B cell (primary cell): Measurements from ENCODE around the gene DHRS12. TPM values are rescaled to one million over a fixed set of nuclear protein-coding genes. Genes with fewer than 3 reads are reported as not detected.

Experiments used
- ATAC-seq: fragments of 200-7000 bp; cut with Tn5 transposase; one replicate; pipeline ENCODE4 v1.10.0; 2021; ENCODE audit warnings: low read depth, mild to moderate bottlenecking, moderate number of reproducible peaks, moderate library complexity
- CTCF ChIA-PET: fragments of 350-600 bp; sonication (Branson Sonifier 250); formaldehyde crosslinking; loops from one replicate; lab custom pipeline; 2021; ENCODE audit warnings: antibody characterized with exemption, inconsistent platforms; lab: Charles Lee
- POLR2A ChIA-PET: fragments of 350-600 bp; sonication (Branson Sonifier 250); formaldehyde crosslinking; loops from one replicate; lab custom pipeline; 2021; ENCODE audit warnings: antibody characterized with exemption; lab: Charles Lee
- DNase-seq: peaks from one replicate; pipeline ENCODE4 v3.0.0; 2013
- H2AFZ ChIP-seq: 2 replicates; pipeline ENCODE4 v1.6.1; 2012; ENCODE audit warnings: mild to moderate bottlenecking, low read depth, low read length; ENCODE audit not compliant: insufficient read depth, poor library complexity, severe bottlenecking
- H3K27ac ChIP-seq, 2 donors: 1 replicate in 1 of 2; 2 replicates in 1 of 2; pipeline ENCODE4 v1.5.1; 2012 to 2013; ENCODE audit warnings: low read length in 2 of 2, mild to moderate bottlenecking in 2 of 2, moderate library complexity in 1 of 2
- H3K27me3 ChIP-seq, 4 experiments: fragments of 200-600 bp in 1 of 4; sonication (generic) in 1 of 4; replicated peaks in 1 of 4; 1 replicate in 2 of 4; 2 replicates in 2 of 4; pipeline versions ENCODE4 v1.6.1 to v1.7.0; 2013 to 2016; ENCODE audit warnings: low read length in 3 of 4, mild to moderate bottlenecking in 2 of 4, mixed read lengths in 1 of 4, moderate library complexity in 1 of 4; ENCODE audit not compliant: insufficient read depth in 4 of 4, control insufficient read depth in 3 of 4; ENCODE audit errors: control extremely low read depth in 1 of 4
- H3K36me3 ChIP-seq, 2 experiments: replicated peaks in 1 of 2; 1 replicate in 1 of 2; 2 replicates in 1 of 2; pipeline versions ENCODE4 v1.6.1 to v1.7.1; 2013; ENCODE audit warnings: low read length in 1 of 2; ENCODE audit not compliant: insufficient read depth in 2 of 2, control insufficient read depth in 1 of 2; ENCODE audit errors: control extremely low read depth in 1 of 2, extremely low read depth in 1 of 2
- H3K4me1 ChIP-seq, 2 donors: fragments of 200-600 bp in 1 of 2; sonication (generic) in 1 of 2; 1 replicate in 1 of 2; 2 replicates in 1 of 2; pipeline versions ENCODE4 v1.5.1 to v1.6.1; 2013 to 2017; ENCODE audit warnings: low read length in 2 of 2; ENCODE audit not compliant: control insufficient read depth in 2 of 2, insufficient read depth in 2 of 2
- H3K4me2 ChIP-seq: replicated peaks from 2 replicates; pipeline ENCODE3; 2012; ENCODE audit warnings: mild to moderate bottlenecking, low read depth, low read length; ENCODE audit not compliant: poor library complexity, severe bottlenecking
- H3K4me3 ChIP-seq, 5 experiments: fragments of 200-600 bp in 1 of 5; sonication (generic) in 1 of 5; 1 replicate in 3 of 5; 2 replicates in 2 of 5; pipeline versions ENCODE4 v1.5.1 to v1.7.0; 2011 to 2016; ENCODE audit warnings: low read length in 4 of 5, mild to moderate bottlenecking in 4 of 5, low read depth in 2 of 5, control low read depth in 1 of 5, moderate library complexity in 1 of 5; ENCODE audit not compliant: insufficient read depth in 1 of 5; ENCODE audit errors: control extremely low read depth in 1 of 5, extremely low read depth in 1 of 5
- H3K79me2 ChIP-seq: fragments of 200-600 bp; sonication (generic); one replicate; pipeline ENCODE4 v1.6.0; 2016; ENCODE audit warnings: low read length; ENCODE audit not compliant: control insufficient read depth, insufficient read depth
- H3K9ac ChIP-seq: fragments of 200-600 bp; sonication (generic); 2 replicates; pipeline ENCODE4 v1.6.1; 2017; ENCODE audit warnings: mild to moderate bottlenecking, low read length, moderate library complexity
- H3K9me3 ChIP-seq, 3 donors: one replicate each; pipeline versions ENCODE4 v1.6.1 to v1.7.1; 2013; ENCODE audit warnings: low read length in 2 of 3; ENCODE audit not compliant: control insufficient read depth in 2 of 3, insufficient read depth in 1 of 3; ENCODE audit errors: control extremely low read depth in 1 of 3
- H4K20me1 ChIP-seq: 2 replicates; pipeline ENCODE4 v1.6.0; 2012; ENCODE audit warnings: mild to moderate bottlenecking, low read length; ENCODE audit not compliant: insufficient read depth, control insufficient read depth, poor library complexity, severe bottlenecking
- H3K27ac Mint-ChIP-seq: one replicate; pipeline ENCODE4 v1.8.0; 2021; ENCODE audit warnings: mixed read lengths
- H3K27me3 Mint-ChIP-seq: one replicate; pipeline ENCODE4 v1.8.0; 2021; ENCODE audit warnings: mixed read lengths
- H3K4me1 Mint-ChIP-seq: one replicate; pipeline ENCODE4 v1.8.0; 2021; ENCODE audit warnings: mixed read lengths
- H3K4me3 Mint-ChIP-seq: one replicate; pipeline ENCODE4 v1.8.0; 2021; ENCODE audit warnings: mixed read lengths
- H3K9me3 Mint-ChIP-seq: one replicate; pipeline ENCODE4 v1.8.0; 2022; ENCODE audit warnings: mixed read lengths; ENCODE audit not compliant: insufficient read depth
- EZH2 ChIP-seq: IDR thresholded peaks from 2 replicates; pipeline ENCODE4 v1.6.1; 2012; ENCODE audit warnings: borderline replicate concordance, low read depth, mild to moderate bottlenecking, moderate library complexity, low read length; ENCODE audit not compliant: insufficient read depth, poor library complexity, severe bottlenecking
- WGBS: methylation state at CpG from one replicate; pipeline ENCODE4 v1.1.5; 2013; ENCODE audit warnings: missing lambda C conversion rate; ENCODE audit not compliant: insufficient coverage; 5-methylcytosine and 5-hydroxymethylcytosine counted together
- intact Hi-C: fragments of 100-400 bp; cut with micrococcal nuclease; formaldehyde crosslinking; loops from one replicate; pipeline ENCODE4 v1.10.0; 2022
- polyA plus RNA-seq: library from polyadenylated mRNA; depleted of rRNA; stranded (reverse); fragments of >200 nt; gene quantifications from 2 replicates; pipeline ENCODE4 v1.2.3, GENCODE V29; 2012
- total RNA-seq, 2 donors: library from RNA; stranded (reverse); fragments of 120-200 nt in 1 of 2; gene quantifications; 1 replicate in 1 of 2; 2 replicates in 1 of 2; pipeline versions ENCODE4 v1.2.3 to v1.2.4, GENCODE V29; 2013 to 2022
- TF ChIP-seq, protein P1 (sequence below): fragments of 200-600 bp; IDR thresholded peaks from one replicate; pipeline ENCODE4 v1.8.0; 2022; ENCODE audit warnings: antibody characterized with exemption, mild to moderate bottlenecking

DHRS12 gene
- total and polyA plus RNA-seq, 2 donors (not counting 1 experiment from before 2014, with no cell fraction given): 12.0 to 23.2 TPM

DNA sequence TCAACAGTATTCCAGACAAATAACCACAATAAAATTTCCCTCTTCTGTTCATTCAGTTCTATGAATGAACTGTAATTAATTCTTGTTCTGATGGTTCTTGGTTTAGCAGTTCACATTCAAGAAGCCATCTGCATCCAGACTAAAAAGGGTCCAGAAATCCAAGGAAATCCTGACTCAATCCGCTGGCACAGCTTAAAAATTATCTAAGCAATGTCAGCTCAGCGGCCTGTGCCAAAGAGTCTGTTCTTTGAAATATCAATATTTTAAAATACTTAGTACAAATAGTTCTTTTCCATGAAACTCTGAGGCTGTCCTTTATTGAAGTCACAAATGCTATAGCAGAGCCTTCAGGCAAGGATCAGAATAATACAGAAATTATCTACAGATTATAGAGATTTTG, 57.2 kb downstream of the DHRS12 start:
- Histone ChIP-seq H3K9ac (no peak overlapping the region), H3K27me3 (no peaks in the 10 kb centered on the region), H3K36me3 (peaks cover 16 to 44% of the 10 kb centered on the region in 2 experiments), H3K9me3 (peaks cover 10 to 19% (median 14%) of the 10 kb centered on the region in 3 donors), H2AFZ (no peak overlapping the region), H3K4me2 (no peak overlapping the region), H3K4me3 (no peak overlapping the region), H4K20me1 (no peaks in the 10 kb centered on the region), H3K4me1 (no peaks in the 10 kb centered on the region), H3K79me2 (no peaks in the 10 kb centered on the region), H3K27ac (no peak overlapping the region)
- intact Hi-C loops: no loop called here
- ChIA-PET CTCF (no interaction called here), POLR2A (no interaction called here)
- no CpG with 5 or more reads among the region's 2 CpGs for WGBS
- Mint-ChIP-seq H3K9me3 (peaks cover 7% of the 10 kb centered on the region), H3K4me1 (no peaks in the 10 kb centered on the region), H3K27me3 (no peaks in the 10 kb centered on the region), H3K27ac (no peak overlapping the region), H3K4me3 (no peak overlapping the region)
- DNase-seq: no peak
- TF ChIP-seq EZH2: no peak
- TF ChIP-seq, protein P1, sequence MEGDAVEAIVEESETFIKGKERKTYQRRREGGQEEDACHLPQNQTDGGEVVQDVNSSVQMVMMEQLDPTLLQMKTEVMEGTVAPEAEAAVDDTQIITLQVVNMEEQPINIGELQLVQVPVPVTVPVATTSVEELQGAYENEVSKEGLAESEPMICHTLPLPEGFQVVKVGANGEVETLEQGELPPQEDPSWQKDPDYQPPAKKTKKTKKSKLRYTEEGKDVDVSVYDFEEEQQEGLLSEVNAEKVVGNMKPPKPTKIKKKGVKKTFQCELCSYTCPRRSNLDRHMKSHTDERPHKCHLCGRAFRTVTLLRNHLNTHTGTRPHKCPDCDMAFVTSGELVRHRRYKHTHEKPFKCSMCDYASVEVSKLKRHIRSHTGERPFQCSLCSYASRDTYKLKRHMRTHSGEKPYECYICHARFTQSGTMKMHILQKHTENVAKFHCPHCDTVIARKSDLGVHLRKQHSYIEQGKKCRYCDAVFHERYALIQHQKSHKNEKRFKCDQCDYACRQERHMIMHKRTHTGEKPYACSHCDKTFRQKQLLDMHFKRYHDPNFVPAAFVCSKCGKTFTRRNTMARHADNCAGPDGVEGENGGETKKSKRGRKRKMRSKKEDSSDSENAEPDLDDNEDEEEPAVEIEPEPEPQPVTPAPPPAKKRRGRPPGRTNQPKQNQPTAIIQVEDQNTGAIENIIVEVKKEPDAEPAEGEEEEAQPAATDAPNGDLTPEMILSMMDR: no peak
- ATAC-seq: no peak

DNA sequence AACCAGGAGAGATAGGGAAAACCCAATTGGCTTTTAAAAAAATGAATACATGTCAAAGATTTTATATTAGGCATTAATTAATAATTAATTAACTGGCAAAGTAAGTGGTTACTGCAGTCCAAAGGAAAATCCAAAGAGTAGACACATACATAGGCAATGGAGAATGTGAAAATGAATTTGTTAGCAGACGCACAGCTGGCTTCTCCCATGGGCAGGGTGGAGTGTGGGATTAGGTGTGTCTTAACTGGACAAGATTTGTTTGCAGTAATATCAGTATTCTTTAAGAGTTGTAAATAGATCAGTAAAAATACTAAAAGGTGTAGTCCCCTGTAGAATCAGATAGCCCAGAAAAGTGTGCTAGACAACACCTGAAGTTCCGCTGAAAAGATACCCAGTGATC, 58.7 kb downstream of the DHRS12 start:
- H3K79me2 ChIP-seq: no peaks in the 10 kb centered on the region
- ATAC-seq: no peak
- no peaks in the 10 kb centered on the region for H3K27me3 ChIP-seq
- Mint-ChIP-seq H3K27me3 (no peaks in the 10 kb centered on the region), H3K4me1 (no peaks in the 10 kb centered on the region), H3K4me3 (no peak overlapping the region), H3K27ac (no peak overlapping the region), H3K9me3 (peaks cover 7% of the 10 kb centered on the region)
- H3K36me3 ChIP-seq: peaks cover 11 to 43% of the 10 kb centered on the region in 2 experiments
- no peak overlapping the region for H3K4me3 ChIP-seq
- no peak overlapping the region for H3K9ac ChIP-seq
- DNase-seq: no peak
- H4K20me1 ChIP-seq: no peaks in the 10 kb centered on the region
- WGBS: 100% methylated on average over 2 of the region's 2 CpGs
- ChIA-PET CTCF (no interaction called here), POLR2A (no interaction called here)
- no peak for TF ChIP-seq EZH2
- TF ChIP-seq, protein P1: no peak
- intact Hi-C loops: no loop called here
- H3K4me1 ChIP-seq: no peaks in the 10 kb centered on the region
- no peak overlapping the region for H3K27ac ChIP-seq
- H3K9me3 ChIP-seq: peaks cover 10 to 19% (median 14%) of the 10 kb centered on the region in 3 donors
- no peak overlapping the region for H3K4me2 ChIP-seq
- H2AFZ ChIP-seq: no peak overlapping the region
